C4-2B (cell line): ENCODE results near the gene FKBP1A.

Experiments used
- CTCF ChIP-seq: fragments of 450-650 bp; conservative IDR thresholded peaks from 2 replicates; pipeline ENCODE4 v1.5.1; 2017; ENCODE audit warnings: mild to moderate bottlenecking
- ZFX ChIP-seq: fragments of 450-650 bp; IDR thresholded peaks from 2 replicates; pipeline ENCODE4 v1.6.1; 2017

DNA sequence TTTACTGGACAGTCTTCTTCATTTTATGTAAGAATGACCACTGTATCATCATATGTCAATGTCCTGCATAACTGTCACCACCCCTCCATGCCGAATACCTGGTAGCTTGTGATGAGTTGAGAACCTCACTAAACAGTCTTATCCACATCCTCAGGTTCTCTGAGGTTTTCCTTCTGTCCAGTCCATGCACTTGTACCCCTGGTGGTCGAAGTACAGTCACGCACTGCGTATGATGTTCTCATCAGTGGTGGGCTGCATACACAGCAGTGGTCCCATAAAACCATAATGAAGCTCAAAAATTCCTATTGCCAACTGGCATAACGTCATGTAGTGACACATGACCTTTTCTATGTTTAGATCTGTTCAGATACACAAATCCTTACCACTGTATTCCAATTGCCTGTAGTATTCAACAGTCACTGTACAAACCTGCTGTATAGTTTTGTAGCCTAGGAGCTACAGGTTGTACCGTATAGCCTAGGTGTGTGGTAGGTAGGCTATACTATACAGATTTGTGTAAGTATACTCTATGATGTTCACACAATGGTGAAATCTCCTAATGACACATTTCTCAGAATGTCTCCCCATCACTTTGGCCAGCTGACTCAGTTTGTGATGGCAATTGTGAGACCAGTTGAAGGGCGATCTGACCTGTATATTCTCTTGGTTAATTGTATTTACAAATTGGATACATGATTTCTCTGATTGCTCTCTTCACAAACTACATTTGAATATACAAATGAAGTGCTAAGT lies 32.6 kb downstream of the FKBP1A start:
- TF ChIP-seq CTCF (no peak), ZFX (no peak)
